B cell (primary cell): ENCODE measurements around the gene GAMT.

Source experiments
- EZH2 ChIP-seq: IDR thresholded peaks from 2 replicates; pipeline ENCODE4 v1.6.1; 2012; ENCODE audit warnings: borderline replicate concordance, low read depth, mild to moderate bottlenecking, moderate library complexity, low read length; ENCODE audit not compliant: insufficient read depth, poor library complexity, severe bottlenecking
- TF ChIP-seq, protein P1 (sequence below): fragments of 200-600 bp; IDR thresholded peaks from one replicate; pipeline ENCODE4 v1.8.0; 2022; ENCODE audit warnings: antibody characterized with exemption, mild to moderate bottlenecking

DNA sequence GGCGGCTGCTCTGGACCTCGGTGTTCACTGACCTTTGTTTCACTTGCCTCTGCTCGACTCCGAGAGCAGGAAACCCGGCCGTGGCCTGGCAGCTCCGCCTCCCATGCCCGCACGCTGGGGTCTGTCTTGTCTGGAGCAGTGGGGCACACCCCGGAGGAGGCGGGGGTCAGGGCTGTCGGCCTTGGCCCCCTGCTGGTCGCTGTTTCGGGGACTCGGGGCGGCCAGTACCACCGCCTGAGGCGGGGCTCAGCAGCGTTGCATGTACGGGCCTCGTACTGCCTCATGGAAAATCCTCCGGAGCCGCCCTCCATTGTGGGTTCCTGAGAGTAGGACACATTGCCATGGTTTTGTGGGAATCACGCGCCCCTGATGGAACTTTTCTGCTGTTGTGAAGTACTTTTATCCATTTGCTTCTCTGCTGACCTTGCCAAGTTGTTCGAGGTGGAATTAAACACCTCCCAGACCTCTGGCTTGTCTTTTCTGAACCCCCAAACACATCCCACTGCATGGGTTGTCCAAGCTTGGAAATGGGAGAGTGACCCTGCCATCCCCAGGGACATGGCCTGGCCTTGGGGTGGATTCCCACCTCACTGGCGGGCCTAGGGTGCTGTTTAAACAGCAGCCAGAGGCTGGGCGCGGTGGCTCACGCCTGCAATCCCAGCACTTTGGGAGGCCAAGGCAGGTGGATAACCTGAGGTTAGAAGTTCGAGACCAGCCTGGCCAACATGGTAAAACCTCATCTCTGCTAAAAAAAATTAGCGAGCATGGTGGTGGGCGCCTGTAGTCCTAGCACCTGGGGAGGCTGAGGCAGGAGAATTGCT, 23.2 kb downstream of the GAMT start:
- TF ChIP-seq, protein P1, sequence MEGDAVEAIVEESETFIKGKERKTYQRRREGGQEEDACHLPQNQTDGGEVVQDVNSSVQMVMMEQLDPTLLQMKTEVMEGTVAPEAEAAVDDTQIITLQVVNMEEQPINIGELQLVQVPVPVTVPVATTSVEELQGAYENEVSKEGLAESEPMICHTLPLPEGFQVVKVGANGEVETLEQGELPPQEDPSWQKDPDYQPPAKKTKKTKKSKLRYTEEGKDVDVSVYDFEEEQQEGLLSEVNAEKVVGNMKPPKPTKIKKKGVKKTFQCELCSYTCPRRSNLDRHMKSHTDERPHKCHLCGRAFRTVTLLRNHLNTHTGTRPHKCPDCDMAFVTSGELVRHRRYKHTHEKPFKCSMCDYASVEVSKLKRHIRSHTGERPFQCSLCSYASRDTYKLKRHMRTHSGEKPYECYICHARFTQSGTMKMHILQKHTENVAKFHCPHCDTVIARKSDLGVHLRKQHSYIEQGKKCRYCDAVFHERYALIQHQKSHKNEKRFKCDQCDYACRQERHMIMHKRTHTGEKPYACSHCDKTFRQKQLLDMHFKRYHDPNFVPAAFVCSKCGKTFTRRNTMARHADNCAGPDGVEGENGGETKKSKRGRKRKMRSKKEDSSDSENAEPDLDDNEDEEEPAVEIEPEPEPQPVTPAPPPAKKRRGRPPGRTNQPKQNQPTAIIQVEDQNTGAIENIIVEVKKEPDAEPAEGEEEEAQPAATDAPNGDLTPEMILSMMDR: no peak
- TF ChIP-seq EZH2: no peak
